GM19438 (cell line): Measurements from ENCODE around the gene TRAPPC12.

Experiments used
- ATAC-seq: cut with Tn5 transposase; IDR thresholded peaks from one replicate; pipeline ENCODE4 v1.9.1; 2021; ENCODE audit warnings: low read depth; ENCODE audit not compliant: unreplicated experiment

The TRAPPC12 gene

DNA sequence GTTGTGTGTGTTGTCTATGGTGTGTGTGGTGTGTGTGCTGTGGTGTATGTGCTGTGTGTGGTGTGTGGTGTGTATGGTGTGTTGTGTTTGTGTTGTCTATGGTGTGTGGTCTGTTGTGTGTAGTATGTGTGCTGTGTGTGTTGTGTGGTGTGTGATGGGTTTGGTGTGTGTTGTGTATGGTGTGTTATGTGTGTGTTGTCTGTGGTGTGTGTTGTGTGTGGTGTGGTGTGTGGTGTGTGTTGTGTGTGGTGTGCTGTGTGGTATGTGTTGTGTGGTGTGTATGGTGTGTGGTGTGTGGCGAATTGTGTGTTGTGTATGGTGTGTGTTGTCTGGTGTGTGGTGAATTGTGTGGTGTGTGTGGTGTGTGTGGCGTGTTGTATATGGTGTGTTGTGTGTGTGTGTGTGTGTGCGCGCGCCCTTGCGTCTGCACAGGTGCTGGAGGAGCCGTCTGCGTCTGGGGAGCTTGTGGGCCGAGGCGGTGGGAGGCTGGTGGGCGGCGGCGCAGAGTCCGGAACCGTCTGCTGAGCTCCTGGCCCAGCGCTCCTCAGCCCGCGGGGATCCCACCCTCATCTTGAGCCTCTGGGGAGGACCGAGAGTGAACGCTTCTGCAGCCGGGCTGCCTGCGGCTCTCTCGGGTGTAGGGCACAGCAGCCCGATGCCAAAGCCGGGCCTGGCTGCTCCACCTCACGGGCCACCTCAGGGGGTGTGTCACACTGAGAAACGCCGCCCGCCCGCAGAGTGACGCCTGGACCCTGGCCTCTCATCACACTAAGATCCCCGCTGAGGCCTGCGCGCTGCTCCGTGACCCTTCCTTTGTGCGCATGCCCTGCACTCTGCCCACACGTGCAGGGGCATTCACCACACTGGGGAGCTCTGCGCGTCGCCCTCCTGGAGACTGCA lies 148.6 kb downstream of the TRAPPC12 start:
- ATAC-seq: no peak
